IMR-90 (cell line): ENCODE measurements around the gene SLC2A11. TPM values are rescaled to one million over a fixed set of nuclear protein-coding genes. Genes with fewer than 3 reads are reported as not detected.

Experiments used
- ATAC-seq: fragments of 200-7000 bp; cut with Tn5 transposase; 2 replicates; pipeline ENCODE4 v1.9.1; 2020; ENCODE audit warnings: low read depth, mild to moderate bottlenecking, moderate library complexity
- BruUV-seq: library from RNA; stranded (reverse); fragments of 400-500 nt; replicated peaks from 2 replicates; lab custom pipeline; 2021; lab: Mats Ljungman, UMichigan
- CTCF ChIA-PET: fragments of 300-600 bp; formaldehyde crosslinking; extraction: SDS; loops from one replicate; lab custom pipeline; 2021; ENCODE audit warnings: antibody characterized with exemption; lab: Yijun Ruan, JAX
- POLR2A ChIA-PET: fragments of 300-600 bp; sonication (Branson Sonifier 250); formaldehyde crosslinking; loops from one replicate; lab custom pipeline; 2022; ENCODE audit warnings: antibody characterized with exemption; ENCODE audit not compliant: unreplicated experiment; lab: Charles Lee
- DNase-seq: peaks from one replicate; pipeline ENCODE4 v3.0.0; 2013
- H2AFZ ChIP-seq: replicated peaks from 2 replicates; pipeline ENCODE3; 2013; ENCODE audit warnings: low read length, mild to moderate bottlenecking; ENCODE audit not compliant: poor library complexity
- H2AK5ac ChIP-seq: 2 replicates; pipeline ENCODE4 v1.6.1; 2013; ENCODE audit warnings: low read depth, low read length, inconsistent platforms
- H2AK9ac ChIP-seq: replicated peaks from 2 replicates; pipeline ENCODE3; 2013; ENCODE audit warnings: mild to moderate bottlenecking, low read depth, low read length, moderate library complexity; ENCODE audit not compliant: poor library complexity
- H2BK120ac ChIP-seq: 2 replicates; pipeline ENCODE4 v1.6.1; 2013; ENCODE audit warnings: low read depth, low read length, inconsistent platforms
- H2BK15ac ChIP-seq: 3 replicates; pipeline ENCODE4 v1.6.1; 2013; ENCODE audit warnings: low read depth, low read length, inconsistent platforms
- H2BK20ac ChIP-seq: 2 replicates; pipeline ENCODE4 v1.6.1; 2013; ENCODE audit warnings: low read depth, mild to moderate bottlenecking, inconsistent platforms, low read length, moderate library complexity
- H2BK5ac ChIP-seq: 2 replicates; pipeline ENCODE4 v1.6.1; 2013; ENCODE audit warnings: mild to moderate bottlenecking, low read depth, low read length, inconsistent platforms; ENCODE audit not compliant: poor library complexity, severe bottlenecking
- H3K14ac ChIP-seq: replicated peaks from 2 replicates; pipeline ENCODE4 v1.6.1; 2013; ENCODE audit warnings: low read depth, low read length, inconsistent platforms
- H3K18ac ChIP-seq: 2 replicates; pipeline ENCODE4 v1.6.1; 2013; ENCODE audit warnings: low read depth, low read length, control low read depth
- H3K23ac ChIP-seq: 2 replicates; pipeline ENCODE4 v1.6.1; 2013; ENCODE audit warnings: low read depth, low read length, inconsistent platforms
- H3K27ac ChIP-seq: 2 replicates; pipeline ENCODE4 v1.5.1; 2013; ENCODE audit warnings: mild to moderate bottlenecking, control low read depth, low read length; ENCODE audit not compliant: insufficient read depth
- H3K27me3 ChIP-seq: 2 replicates; pipeline ENCODE4 v1.6.1; 2013; ENCODE audit warnings: low read length; ENCODE audit not compliant: control insufficient read depth, insufficient read depth
- H3K36me3 ChIP-seq: 2 replicates; pipeline ENCODE4 v1.6.1; 2013; ENCODE audit warnings: low read length, mixed read lengths; ENCODE audit not compliant: control insufficient read depth, insufficient read depth
- H3K4ac ChIP-seq: 2 replicates; pipeline ENCODE4 v1.6.1; 2013; ENCODE audit warnings: low read depth, low read length, inconsistent platforms
- H3K4me1 ChIP-seq: 2 replicates; pipeline ENCODE4 v1.6.1; 2013; ENCODE audit warnings: low read length, mixed read lengths; ENCODE audit not compliant: control insufficient read depth, insufficient read depth
- H3K4me2 ChIP-seq: 2 replicates; pipeline ENCODE4 v1.6.1; 2013; ENCODE audit warnings: low read depth, mild to moderate bottlenecking, control low read depth, low read length, moderate library complexity
- H3K4me3 ChIP-seq: 2 replicates; pipeline ENCODE4 v1.5.1; 2013; ENCODE audit warnings: low read depth, mild to moderate bottlenecking, control low read depth, low read length, moderate library complexity; ENCODE audit not compliant: insufficient read depth
- H3K56ac ChIP-seq: 2 replicates; pipeline ENCODE4 v1.6.1; 2013; ENCODE audit warnings: low read length, inconsistent platforms; ENCODE audit not compliant: insufficient read depth; ENCODE audit errors: extremely low read depth
- H3K79me1 ChIP-seq, 2 experiments: 2 replicates each; pipeline ENCODE4 v1.6.1; 2013; ENCODE audit warnings: low read length in 2 of 2, inconsistent platforms in 1 of 2, low read depth in 1 of 2
- H3K9ac ChIP-seq: 2 replicates; pipeline ENCODE4 v1.6.1; 2013; ENCODE audit warnings: low read depth, low read length, control low read depth
- H3K9me1 ChIP-seq: 2 replicates; pipeline ENCODE4 v1.6.1; 2013; ENCODE audit warnings: low read length, inconsistent platforms; ENCODE audit not compliant: insufficient read depth
- H3K9me3 ChIP-seq: 2 replicates; pipeline ENCODE4 v1.6.1; 2013; ENCODE audit warnings: low read length; ENCODE audit not compliant: control insufficient read depth, insufficient read depth
- H4K20me1 ChIP-seq: 2 replicates; pipeline ENCODE4 v1.6.1; 2013; ENCODE audit warnings: low read length, inconsistent platforms; ENCODE audit not compliant: insufficient read depth
- H4K5ac ChIP-seq: 2 replicates; pipeline ENCODE4 v1.6.1; 2013; ENCODE audit warnings: mild to moderate bottlenecking, low read depth, low read length, control low read depth
- H4K8ac ChIP-seq, 2 experiments: 2 replicates each; pipeline ENCODE4 v1.6.1; 2013; ENCODE audit warnings: low read depth in 2 of 2, low read length in 2 of 2, control low read depth in 1 of 2, inconsistent platforms in 1 of 2
- H4K91ac ChIP-seq: 2 replicates; pipeline ENCODE4 v1.6.1; 2013; ENCODE audit warnings: low read depth, low read length, inconsistent platforms; ENCODE audit not compliant: insufficient read depth
- BHLHE40 ChIP-seq: fragments of 150-350 bp; IDR thresholded peaks from 2 replicates; pipeline ENCODE4 v1.6.1; 2016; ENCODE audit warnings: mild to moderate bottlenecking, low read depth, low read length
- CEBPB ChIP-seq: IDR thresholded peaks from 2 replicates; pipeline ENCODE4 v1.6.1; 2012; ENCODE audit warnings: low read depth, low read length, improper control_type of control experiment
- CHD1 ChIP-seq: IDR thresholded peaks from 2 replicates; pipeline ENCODE4 v1.6.1; 2012; ENCODE audit warnings: low read depth, low read length, improper control_type of control experiment
- MAZ ChIP-seq: IDR thresholded peaks from 2 replicates; pipeline ENCODE4 v1.6.1; 2012; ENCODE audit warnings: low read depth, mild to moderate bottlenecking, low read length, improper control_type of control experiment, moderate library complexity, borderline replicate concordance
- RFX5 ChIP-seq: IDR thresholded peaks from 2 replicates; pipeline ENCODE4 v1.8.0; 2012; ENCODE audit warnings: low read depth, mild to moderate bottlenecking, low read length, moderate library complexity
- SMC3 ChIP-seq: fragments of 150-350 bp; IDR thresholded peaks from 2 replicates; pipeline ENCODE4 v1.6.1; 2016; ENCODE audit warnings: low read depth, mild to moderate bottlenecking, antibody characterized with exemption, low read length, moderate library complexity
- WGBS, 2 experiments: methylation state at CpG; one replicate each; pipeline versions ENCODE4 v1.1.5 to v1.1.7; 2013; ENCODE audit warnings: missing lambda C conversion rate in 2 of 2; ENCODE audit not compliant: insufficient read length in 1 of 2; ENCODE audit errors: extremely low coverage in 2 of 2; 5-methylcytosine and 5-hydroxymethylcytosine counted together
- dilution Hi-C: fragments of 300-500 bp; cut with HindIII; formaldehyde crosslinking; loops from one replicate; pipeline ENCODE4 v1.14.3; 2018; ENCODE audit warnings: low sequenced_read_pairs; ENCODE audit not compliant: unreplicated experiment
- in situ Hi-C: fragments of 300-500 bp; cut with MboI; formaldehyde crosslinking; loops from 3 replicates; pipeline ENCODE4 v1.14.3; 2019; ENCODE audit warnings: low sequenced_read_pairs, inconsistent platforms, mixed read lengths
- intact Hi-C: fragments of 100-400 bp; cut with micrococcal nuclease; formaldehyde crosslinking; loops from 2 replicates; pipeline ENCODE4 v1.10.0; 2022
- polyA plus RNA-seq, 3 experiments: library from polyadenylated mRNA; depleted of rRNA; stranded (reverse); fragments of >200 nt; gene quantifications; 2 replicates each; pipeline ENCODE4 v1.2.3, GENCODE V29; 2012; ENCODE audit warnings: low replicate concordance in 1 of 3
- total RNA-seq: library from RNA; depleted of rRNA; stranded (reverse); fragments of >200 nt; gene quantifications from 2 replicates; pipeline ENCODE4 v1.2.3, GENCODE V29; 2012
- TF ChIP-seq, protein P1 (sequence below): fragments of 150-350 bp; IDR thresholded peaks from 2 replicates; pipeline ENCODE4 v1.6.1; 2016; ENCODE audit warnings: low read depth, mild to moderate bottlenecking, low read length, moderate library complexity, borderline replicate concordance
- TF ChIP-seq, protein P2 (sequence below): conservative IDR thresholded peaks from 2 replicates; pipeline ENCODE4 v1.5.1; 2012; ENCODE audit warnings: mild to moderate bottlenecking, low read depth, low read length, improper control_type of control experiment
- TF ChIP-seq, protein P3 (sequence below): fragments of 150-350 bp; IDR thresholded peaks from 2 replicates; pipeline ENCODE4 v1.6.1; 2017; ENCODE audit warnings: mild to moderate bottlenecking, antibody characterized with exemption, low read length, low read depth

SLC2A11 gene
- total and polyA plus RNA-seq, 2 of the 4 experiments (the other 2 are of a cell fraction): 3.2 to 8.7 TPM

DNA sequence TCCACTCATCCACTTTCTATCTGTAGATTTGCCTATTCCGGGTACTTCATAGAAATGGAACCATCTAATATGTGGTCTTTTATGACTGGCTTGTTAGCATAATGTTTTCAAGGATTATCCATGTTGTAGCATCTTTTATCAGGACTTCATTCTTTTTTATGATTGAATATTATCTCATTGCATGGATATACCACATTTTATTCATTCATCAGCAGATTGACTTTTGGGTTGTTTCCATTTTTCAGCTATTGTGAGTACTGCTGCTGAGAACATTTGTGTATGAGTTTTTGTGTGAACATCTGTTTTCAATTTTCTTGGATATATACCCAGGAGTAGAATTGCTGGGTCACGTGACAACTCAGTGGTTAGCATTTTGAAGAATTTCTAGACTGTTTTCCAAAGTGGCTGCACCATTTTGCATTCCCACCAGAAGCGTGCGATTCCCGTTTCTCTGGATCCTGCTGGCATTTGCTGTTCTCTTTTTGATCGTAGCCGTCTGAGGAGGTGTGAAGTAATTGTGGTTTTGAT lies 27.8 kb upstream of the SLC2A11 start:
- Histone ChIP-seq H2AK5ac (no peak overlapping the region), H3K9ac (no peak overlapping the region), H3K4me3 (no peak overlapping the region), H3K27me3 (no peaks in the 10 kb centered on the region), H2AK9ac (no peak overlapping the region), H3K36me3 (peaks cover 73% of the 10 kb centered on the region), H2AFZ (no peak overlapping the region), H2BK20ac (no peak overlapping the region), H3K18ac (no peak overlapping the region; the same call in 1 of the 2 replicates), H3K4me1 (peaks cover 12% of the 10 kb centered on the region), H2BK5ac (no peak overlapping the region), H2BK15ac (no peak overlapping the region), H4K8ac (no peak overlapping the region), H3K4me2 (peak overlapping the region; percentile 64; the same call in 1 of the 2 replicates), H3K56ac (no peak overlapping the region), H3K14ac (no peak overlapping the region), H4K91ac (no peak overlapping the region), H4K5ac (no peak overlapping the region), H3K79me1 (peaks cover 10 to 66% of the 10 kb centered on the region in 2 experiments), H4K20me1 (peaks cover 36% of the 10 kb centered on the region), H3K9me3 (peaks cover 3% of the 10 kb centered on the region; the same call in 1 of the 2 replicates), H3K27ac (peak overlapping the region; percentile 47; the same call in 1 of the 2 replicates), H3K4ac (no peak overlapping the region), H3K23ac (no peak overlapping the region), H3K9me1 (peaks cover 23% of the 10 kb centered on the region), H2BK120ac (no peak overlapping the region)
- no peak for TF ChIP-seq RFX5
- no peak for TF ChIP-seq SMC3
- TF ChIP-seq, protein P1, sequence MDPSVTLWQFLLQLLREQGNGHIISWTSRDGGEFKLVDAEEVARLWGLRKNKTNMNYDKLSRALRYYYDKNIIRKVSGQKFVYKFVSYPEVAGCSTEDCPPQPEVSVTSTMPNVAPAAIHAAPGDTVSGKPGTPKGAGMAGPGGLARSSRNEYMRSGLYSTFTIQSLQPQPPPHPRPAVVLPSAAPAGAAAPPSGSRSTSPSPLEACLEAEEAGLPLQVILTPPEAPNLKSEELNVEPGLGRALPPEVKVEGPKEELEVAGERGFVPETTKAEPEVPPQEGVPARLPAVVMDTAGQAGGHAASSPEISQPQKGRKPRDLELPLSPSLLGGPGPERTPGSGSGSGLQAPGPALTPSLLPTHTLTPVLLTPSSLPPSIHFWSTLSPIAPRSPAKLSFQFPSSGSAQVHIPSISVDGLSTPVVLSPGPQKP: no peak
- no peak for TF ChIP-seq CHD1
- TF ChIP-seq CEBPB: no peak
- TF ChIP-seq, protein P2, sequence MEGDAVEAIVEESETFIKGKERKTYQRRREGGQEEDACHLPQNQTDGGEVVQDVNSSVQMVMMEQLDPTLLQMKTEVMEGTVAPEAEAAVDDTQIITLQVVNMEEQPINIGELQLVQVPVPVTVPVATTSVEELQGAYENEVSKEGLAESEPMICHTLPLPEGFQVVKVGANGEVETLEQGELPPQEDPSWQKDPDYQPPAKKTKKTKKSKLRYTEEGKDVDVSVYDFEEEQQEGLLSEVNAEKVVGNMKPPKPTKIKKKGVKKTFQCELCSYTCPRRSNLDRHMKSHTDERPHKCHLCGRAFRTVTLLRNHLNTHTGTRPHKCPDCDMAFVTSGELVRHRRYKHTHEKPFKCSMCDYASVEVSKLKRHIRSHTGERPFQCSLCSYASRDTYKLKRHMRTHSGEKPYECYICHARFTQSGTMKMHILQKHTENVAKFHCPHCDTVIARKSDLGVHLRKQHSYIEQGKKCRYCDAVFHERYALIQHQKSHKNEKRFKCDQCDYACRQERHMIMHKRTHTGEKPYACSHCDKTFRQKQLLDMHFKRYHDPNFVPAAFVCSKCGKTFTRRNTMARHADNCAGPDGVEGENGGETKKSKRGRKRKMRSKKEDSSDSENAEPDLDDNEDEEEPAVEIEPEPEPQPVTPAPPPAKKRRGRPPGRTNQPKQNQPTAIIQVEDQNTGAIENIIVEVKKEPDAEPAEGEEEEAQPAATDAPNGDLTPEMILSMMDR: no peak
- TF ChIP-seq MAZ: no peak
- TF ChIP-seq BHLHE40: peak; percentile 72; the same call in 1 of the 2 replicates
- TF ChIP-seq, protein P3, sequence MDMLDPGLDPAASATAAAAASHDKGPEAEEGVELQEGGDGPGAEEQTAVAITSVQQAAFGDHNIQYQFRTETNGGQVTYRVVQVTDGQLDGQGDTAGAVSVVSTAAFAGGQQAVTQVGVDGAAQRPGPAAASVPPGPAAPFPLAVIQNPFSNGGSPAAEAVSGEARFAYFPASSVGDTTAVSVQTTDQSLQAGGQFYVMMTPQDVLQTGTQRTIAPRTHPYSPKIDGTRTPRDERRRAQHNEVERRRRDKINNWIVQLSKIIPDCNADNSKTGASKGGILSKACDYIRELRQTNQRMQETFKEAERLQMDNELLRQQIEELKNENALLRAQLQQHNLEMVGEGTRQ: peak; percentile 89
- ATAC-seq (peak; percentile 71), DNase-seq (peak; percentile 92)
- intact Hi-C loops (no loop called here), dilution Hi-C loops (no loop called here), in situ Hi-C loops (no loop called here)
- ChIA-PET POLR2A (no interaction called here), CTCF (no interaction called here)
- no TSS peak for BruUV-seq
- no CpG with 5 or more reads among the region's 7 CpGs for WGBS, 2 experiments
